AG04449 (cell line): ENCODE measurements around the gene LRFN2.

Experiments
- CTCF ChIA-PET: fragments of 350-600 bp; formaldehyde crosslinking; extraction: SDS; loops from one replicate; lab custom pipeline; 2021; ENCODE audit warnings: antibody characterized with exemption; lab: Yijun Ruan, JAX
- POLR2A ChIA-PET: fragments of 400-600, 350-600 bp; formaldehyde crosslinking; extraction: SDS; loops from one replicate; lab custom pipeline; 2020; ENCODE audit warnings: antibody characterized with exemption, inconsistent platforms; lab: Yijun Ruan, JAX
- DNase-seq: peaks from one replicate; pipeline ENCODE4 v3.0.0-alpha.2; 2010; ENCODE audit warnings: low read depth, low spot score
- H3K4me3 ChIP-seq: 2 replicates; pipeline ENCODE4 v1.5.1; 2011; ENCODE audit warnings: low read depth, mild to moderate bottlenecking, control low read depth, low read length
- TF ChIP-seq, protein P1 (sequence below): IDR thresholded peaks from one replicate; pipeline ENCODE4 v1.5.1; 2011; ENCODE audit warnings: mild to moderate bottlenecking, moderate library complexity, low read length, control low read depth, inconsistent platforms; ENCODE audit not compliant: insufficient read depth; ENCODE audit errors: missing control alignments

Gene LRFN2

DNA sequence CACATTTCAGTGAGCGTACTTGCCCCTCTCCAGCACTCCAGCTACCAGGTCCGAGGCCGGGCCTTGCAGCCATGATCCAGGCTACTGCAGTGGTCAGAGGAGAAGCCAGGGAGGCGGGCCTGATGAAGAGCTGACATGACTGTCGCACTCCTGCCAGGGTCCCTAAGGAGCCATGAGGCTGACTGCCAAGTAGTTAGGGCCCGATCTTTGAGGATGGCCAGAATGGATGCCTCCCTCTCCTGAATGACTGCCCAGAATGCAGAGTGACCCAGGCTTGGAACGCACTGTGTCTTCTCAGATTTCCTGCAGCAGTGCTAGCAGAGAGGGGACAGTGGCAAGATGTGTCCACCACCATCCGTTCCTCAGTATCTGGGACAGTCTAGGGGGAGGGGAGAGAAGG, 24.7 kb upstream of the LRFN2 start:
- H3K4me3 ChIP-seq, result no peak overlapping the region
- DNase-seq, result no peak
- TF ChIP-seq, protein P1, sequence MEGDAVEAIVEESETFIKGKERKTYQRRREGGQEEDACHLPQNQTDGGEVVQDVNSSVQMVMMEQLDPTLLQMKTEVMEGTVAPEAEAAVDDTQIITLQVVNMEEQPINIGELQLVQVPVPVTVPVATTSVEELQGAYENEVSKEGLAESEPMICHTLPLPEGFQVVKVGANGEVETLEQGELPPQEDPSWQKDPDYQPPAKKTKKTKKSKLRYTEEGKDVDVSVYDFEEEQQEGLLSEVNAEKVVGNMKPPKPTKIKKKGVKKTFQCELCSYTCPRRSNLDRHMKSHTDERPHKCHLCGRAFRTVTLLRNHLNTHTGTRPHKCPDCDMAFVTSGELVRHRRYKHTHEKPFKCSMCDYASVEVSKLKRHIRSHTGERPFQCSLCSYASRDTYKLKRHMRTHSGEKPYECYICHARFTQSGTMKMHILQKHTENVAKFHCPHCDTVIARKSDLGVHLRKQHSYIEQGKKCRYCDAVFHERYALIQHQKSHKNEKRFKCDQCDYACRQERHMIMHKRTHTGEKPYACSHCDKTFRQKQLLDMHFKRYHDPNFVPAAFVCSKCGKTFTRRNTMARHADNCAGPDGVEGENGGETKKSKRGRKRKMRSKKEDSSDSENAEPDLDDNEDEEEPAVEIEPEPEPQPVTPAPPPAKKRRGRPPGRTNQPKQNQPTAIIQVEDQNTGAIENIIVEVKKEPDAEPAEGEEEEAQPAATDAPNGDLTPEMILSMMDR, result no peak
- POLR2A ChIA-PET, result no interaction called here
- CTCF ChIA-PET, result no interaction called here

DNA sequence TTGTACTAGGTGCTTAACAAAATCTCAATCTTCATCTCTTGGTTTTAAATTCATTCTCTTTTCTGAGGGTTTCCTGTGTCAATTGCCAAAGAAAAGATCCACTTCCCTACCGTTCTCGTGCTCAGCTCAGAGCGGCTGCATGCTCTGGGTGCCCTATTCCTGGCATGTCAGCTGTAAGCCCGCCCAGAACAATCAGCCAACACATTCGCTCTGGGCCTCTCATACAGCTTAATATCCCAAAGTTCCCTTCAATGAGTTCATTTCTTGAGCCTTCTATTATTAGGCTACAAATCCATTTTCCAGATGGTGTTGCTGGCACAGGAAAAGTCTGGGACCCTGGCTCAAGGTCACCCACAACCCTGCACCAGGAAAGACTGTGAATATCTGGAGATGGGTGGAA, 24.3 kb upstream of the LRFN2 start:
- TF ChIP-seq, protein P1, result no peak
- POLR2A ChIA-PET, result no interaction called here
- CTCF ChIA-PET, result no interaction called here
- no peak overlapping the region for H3K4me3 ChIP-seq
- no peak for DNase-seq

DNA sequence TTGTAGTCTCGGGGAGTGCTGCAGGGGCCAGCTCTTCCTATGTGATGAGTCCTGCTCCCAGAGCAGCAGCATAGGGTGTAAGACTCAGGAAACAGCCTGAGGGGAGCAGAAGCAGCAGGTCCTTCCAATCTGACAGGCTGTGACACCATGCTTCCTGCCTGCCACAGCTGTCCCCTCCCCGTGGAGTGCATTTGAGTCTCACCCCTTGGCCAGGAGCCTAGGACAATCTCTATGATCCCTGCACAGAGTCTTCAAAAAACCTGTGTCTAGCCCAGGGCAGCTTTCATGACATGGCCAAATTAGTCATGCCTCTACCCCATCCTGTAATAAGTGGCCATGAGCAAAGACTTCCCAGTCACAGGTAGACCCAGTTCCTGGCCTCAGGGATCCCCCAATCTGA, 23.1 kb upstream of the LRFN2 start:
- H3K4me3 ChIP-seq, result no peak overlapping the region
- POLR2A ChIA-PET, result no interaction called here
- CTCF ChIA-PET, result no interaction called here
- DNase-seq, result no peak
- TF ChIP-seq, protein P1, result no peak

DNA sequence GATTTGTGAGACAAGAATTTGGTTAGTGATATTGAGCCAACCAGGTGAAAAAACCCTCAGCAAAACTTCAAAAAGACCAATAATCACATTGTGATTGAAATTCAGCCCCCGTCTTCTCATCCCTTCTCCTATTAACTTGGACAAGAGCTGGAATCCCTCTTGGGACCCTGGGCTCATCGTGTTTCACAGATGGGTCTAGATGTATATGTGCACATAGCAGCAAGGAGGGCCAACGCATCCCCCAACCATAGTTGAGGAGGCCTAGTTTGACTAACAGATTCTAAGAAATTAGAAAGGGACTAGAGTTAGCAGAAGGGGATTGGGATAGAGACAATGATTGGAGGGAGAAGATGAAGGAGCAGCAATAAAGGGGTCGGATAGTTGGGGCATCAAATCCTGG, 19.8 kb upstream of the LRFN2 start:
- ChIA-PET POLR2A (no interaction called here), CTCF (no interaction called here)
- TF ChIP-seq, protein P1, result no peak
- no peak overlapping the region for H3K4me3 ChIP-seq
- DNase-seq, result no peak

DNA sequence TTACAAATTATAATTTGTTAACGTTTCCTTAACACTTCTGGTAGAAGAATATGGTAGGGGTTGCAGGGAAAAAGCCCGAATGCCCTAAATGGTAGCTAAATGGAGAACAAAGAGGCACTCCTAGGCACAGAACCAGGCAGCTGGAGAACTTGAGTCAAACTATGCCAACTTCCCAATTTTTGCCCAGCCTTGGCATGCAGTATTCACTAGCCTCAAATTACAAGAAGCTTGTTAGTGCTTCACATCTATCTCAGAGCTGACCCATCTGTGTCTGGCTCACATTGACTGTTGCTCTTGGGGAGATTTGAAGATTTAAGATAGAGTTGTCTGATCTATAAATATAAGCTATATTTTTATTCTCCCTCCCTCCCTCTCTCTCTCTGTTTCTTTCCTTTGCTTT, 19.4 kb upstream of the LRFN2 start:
- no peak overlapping the region for H3K4me3 ChIP-seq
- POLR2A ChIA-PET, result no interaction called here
- CTCF ChIA-PET, result no interaction called here
- DNase-seq, result no peak
- TF ChIP-seq, protein P1, result no peak

DNA sequence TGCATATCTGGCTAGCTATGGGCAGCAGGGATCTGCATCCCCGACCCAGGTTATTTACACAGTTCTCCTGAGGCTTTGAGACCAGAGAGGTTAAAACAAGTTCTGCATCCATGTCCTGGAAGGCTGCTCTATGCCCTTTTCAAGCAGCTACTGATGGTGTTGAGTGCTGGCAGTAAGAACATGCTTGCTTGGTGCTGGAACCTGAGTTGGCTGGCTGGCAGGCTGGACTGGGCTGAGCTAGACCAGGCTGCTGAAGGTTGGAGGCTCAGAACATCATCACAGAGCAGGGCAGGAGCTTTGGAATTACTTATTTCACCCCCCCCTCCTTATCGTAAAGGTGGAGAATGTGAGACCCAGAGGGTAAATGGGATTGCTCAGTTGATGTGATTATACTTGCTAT, 16.9 kb upstream of the LRFN2 start:
- H3K4me3 ChIP-seq, result no peak overlapping the region
- ChIA-PET CTCF (no interaction called here), POLR2A (no interaction called here)
- DNase-seq, result no peak
- TF ChIP-seq, protein P1, result no peak
